Ureter (tissue), 1 donor: ENCODE measurements around the gene PSTPIP1. TPM values are rescaled to one million over a fixed set of nuclear protein-coding genes. Genes with fewer than 3 reads are reported as not detected.

ENCODE experiments used
- DNase-seq: peaks from one replicate; pipeline ENCODE4 v3.0.0-alpha.2; 2020; ENCODE audit warnings: low spot score
- total RNA-seq: library from RNA; stranded (reverse); gene quantifications from one replicate; pipeline ENCODE4 v1.2.4, GENCODE V29; 2023
- donor health status: DM: yes; HTN: yes; CAD: no.

PSTPIP1 gene
- total RNA-seq, 1 donor from 2014 or later: 12.3 TPM

- DNase-seq: no peak
These were observed 73.7 kb downstream of the PSTPIP1 start for GRCh38 chr15:77068633-77069032.

GRCh38 chr15:77069521-77070121 is 74.7 kb downstream of the PSTPIP1 start:
- no peak for DNase-seq

- DNase-seq: no peak
These were observed 75.2 kb downstream of the PSTPIP1 start for GRCh38 chr15:77070180-77070494.

DNA sequence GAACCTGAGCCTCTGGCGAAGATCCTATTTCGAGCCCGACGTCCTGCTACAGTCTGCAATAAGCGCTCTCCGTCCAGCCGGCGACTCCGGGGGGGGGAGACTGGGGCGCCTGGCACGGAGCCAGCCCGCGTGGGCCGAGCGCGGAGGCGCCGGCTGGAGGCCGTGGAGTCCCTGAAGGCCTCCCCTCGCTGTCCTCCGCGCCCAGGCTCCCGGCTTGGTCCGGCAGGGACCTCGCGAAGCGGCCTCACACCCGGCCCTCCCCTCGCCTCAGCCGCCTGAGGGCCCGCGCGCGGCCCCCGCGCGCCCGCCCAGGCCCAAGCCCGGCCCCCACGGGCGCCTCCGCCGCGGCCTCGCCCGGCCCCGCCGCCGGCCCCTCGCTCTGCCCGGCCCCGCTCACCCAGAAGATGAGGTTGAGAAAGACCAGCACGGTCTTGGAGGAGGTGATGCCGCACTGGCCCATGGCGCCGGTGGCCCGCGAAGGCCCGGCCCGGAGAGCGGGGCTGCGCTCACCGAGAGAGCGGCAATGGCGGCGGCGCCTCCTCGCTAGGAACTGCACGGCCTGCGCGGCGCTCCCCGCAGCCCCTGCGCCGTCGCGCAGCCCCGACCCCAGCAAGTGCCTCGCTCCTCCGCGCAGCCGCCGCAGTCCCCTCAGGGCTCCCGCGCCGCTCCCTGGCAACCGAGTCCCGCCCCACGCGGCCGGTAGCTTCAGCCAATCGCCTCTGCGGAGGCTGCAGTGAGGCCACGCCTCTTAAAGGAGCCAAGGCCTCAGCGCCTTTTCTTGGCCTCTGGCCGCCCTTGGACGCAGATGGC is 75.8 kb downstream of the PSTPIP1 start, which contains the start of gene TSPAN3:
TSPAN3 (minus strand) TSS at position 615 of the 810 bp plus-strand sequence; CDS start at position 460, 155 bp downstream.
- DNase-seq: peak; percentile 89

GRCh38 chr15:77071305-77072223 is 76.6 kb downstream of the PSTPIP1 start:
- no peak for DNase-seq

DNA sequence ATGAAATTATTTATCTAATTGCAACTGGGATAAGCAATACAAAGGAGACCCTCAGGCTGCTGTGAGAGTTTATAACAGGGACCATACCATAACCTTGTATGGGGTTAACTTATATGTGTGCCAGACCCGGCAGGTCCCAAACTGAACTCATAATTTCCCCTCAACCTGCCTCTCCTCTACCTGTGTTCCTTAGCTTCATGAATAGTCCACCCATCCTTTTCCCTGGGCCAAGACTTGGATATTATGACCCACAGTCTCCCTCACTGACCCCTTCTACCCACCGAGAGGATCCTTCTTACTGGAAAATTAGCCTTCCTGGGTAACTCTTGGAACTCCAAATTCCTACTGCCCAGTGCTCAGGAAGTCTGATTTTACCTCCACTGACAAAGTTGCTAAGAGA is 79.4 kb downstream of the PSTPIP1 start:
- DNase-seq: no peak

DNA sequence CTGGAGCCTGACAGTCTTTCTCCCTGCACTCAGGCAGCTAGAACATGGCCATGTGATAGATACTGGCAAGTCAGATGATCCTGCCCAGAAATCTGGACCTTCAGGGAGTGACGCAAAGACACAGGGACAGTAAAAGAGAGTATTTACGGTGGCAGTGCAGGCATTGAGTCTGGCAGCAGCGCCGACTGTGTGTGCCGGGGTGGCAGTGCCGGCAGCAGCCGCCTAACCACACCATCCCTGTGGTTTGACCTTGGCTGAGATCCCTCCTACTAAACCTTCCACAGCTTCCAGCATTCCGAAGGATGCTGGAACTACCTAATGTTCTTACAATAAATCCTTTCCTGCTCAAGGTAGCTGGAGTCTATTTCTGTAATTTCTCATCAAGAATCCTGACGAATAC is 80.6 kb downstream of the PSTPIP1 start:
- DNase-seq: peak; percentile 19

- DNase-seq: no peak
These were observed 81.5 kb downstream of the PSTPIP1 start for GRCh38 chr15:77076323-77076915.

DNA sequence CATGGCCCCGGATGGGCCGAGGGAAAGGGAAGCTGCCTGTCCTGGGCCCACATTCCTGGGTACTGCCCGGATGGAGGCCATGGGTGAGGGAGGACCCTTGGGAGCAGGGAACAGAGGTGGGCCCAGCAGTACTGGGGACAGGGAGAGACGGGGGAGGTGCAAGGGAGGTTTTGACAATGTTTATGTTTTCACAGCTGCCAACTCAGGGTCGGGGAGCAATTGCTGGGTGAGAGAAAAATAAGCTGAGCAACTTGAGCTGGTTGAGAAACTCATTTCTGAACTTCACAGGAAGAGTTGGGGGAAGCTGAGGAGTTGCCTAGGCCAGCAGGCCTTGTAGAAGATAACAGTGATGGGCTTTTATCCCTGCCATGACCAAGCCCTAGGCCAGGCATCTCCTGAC is 87.0 kb downstream of the PSTPIP1 start:
- no peak for DNase-seq

- DNase-seq: peak; percentile 85
These were observed 88.6 kb downstream of the PSTPIP1 start for GRCh38 chr15:77083381-77084160.

GRCh38 chr15:77084436-77084835 is 89.5 kb downstream of the PSTPIP1 start:
- peak; percentile 32 for DNase-seq

DNA sequence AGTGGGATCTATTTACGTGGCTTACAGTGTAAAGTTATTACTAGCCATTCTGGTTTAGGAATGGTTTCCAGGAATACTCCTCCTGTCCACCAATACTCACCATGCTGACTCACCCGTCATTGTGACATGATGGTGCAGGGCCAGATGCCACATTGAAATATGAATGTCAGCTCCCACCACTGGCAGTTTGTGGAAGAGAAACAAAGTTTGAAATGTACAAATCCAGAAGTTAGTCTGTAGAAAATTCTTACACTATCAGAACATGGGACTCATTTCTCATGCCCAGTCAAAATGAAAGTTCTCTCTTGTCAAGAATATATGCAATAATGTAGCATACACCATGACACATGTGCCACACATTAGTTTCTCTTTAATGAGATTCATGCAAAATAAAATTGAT is 90.4 kb downstream of the PSTPIP1 start:
- peak; percentile 25 for DNase-seq

Other genes with a start within 250 kb of the PSTPIP1 start
- 45.9 TPM for gene SCAPER, start 89.8 kb upstream of the PSTPIP1 start, total RNA-seq
- gene RCN2, start 63.4 kb upstream of the PSTPIP1 start, total RNA-seq: 47.4 TPM
- gene TSPAN3, start 76.0 kb downstream of the PSTPIP1 start, total RNA-seq: 166 TPM